C1 segment of cervical spinal cord (tissue), 14 donors: Measurements from ENCODE around the gene RNASE8.

Experiments
- DNase-seq, 14 donors: peaks; one replicate each; lab custom pipeline; 2025; lab: John Stamatoyannopoulos, UW

RNASE8 gene

DNA sequence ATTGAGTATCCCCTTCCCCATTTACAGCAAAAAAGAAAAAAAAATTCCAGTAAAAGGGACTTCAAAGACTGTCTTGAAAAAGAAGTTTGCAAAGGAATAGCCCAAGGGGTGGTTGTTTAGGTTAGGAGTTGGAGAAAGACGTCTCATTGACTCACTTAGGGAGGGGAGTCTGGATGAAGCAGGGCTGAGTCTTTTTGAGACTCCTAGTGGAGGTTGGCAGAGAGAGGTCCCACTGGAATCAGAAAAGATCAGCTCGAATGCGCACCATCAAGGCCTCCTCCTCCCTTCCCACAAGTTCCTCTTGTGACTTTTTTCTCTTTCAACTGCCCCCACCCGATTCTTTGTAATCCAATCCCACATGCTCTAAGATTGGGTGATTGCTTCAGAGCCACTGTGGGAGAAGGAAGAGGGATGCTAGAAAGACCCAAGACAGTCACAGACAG, 14.4 kb downstream of the RNASE8 start:
- peak in 5 of 14 donors; percentile 9 to 42 (median 16) for DNase-seq

DNA sequence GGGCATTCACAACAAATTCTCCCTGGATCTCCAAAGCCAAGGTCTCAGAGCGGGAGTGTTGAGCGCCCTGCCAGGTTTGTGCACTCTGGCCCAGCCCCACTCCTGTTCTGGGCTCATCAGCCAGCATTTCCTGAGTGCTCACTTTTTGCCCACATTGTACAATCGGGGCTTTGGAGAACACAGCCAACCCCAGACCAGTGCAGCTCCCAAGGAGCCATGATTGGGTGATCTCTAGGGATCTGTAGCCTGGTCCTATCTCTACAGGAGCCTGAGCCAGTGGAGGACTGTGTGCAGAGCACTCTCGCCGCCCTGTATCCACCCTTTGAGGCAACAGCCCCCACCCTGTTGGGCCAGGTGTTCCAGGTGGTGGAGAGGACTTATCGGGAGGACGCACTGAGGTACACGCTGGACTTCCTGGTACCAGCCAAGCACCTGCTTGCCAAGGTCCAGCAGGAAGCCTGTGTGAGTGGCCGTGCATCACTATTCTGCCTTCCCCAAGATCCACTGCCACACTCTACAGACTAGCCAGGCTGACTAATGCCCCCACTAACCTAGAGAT, 15.2 kb downstream of the RNASE8 start:
- peak in 1 of 14 donors; percentile 12 for DNase-seq

DNA sequence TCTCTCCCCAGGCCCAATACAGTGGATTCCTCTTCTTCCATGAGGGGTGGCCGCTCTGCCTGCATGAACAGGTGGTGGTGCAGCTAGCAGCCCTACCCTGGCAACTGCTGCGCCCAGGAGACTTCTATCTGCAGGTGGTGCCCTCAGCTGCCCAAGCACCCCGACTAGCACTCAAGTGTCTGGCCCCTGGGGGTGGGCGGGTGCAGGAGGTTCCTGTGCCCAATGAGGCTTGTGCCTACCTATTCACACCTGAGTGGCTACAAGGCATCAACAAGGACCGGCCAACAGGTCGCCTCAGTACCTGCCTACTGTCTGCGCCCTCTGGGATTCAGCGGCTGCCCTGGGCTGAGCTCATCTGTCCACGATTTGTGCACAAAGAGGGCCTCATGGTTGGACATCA, 16.3 kb downstream of the RNASE8 start:
- DNase-seq = no peak

DNA sequence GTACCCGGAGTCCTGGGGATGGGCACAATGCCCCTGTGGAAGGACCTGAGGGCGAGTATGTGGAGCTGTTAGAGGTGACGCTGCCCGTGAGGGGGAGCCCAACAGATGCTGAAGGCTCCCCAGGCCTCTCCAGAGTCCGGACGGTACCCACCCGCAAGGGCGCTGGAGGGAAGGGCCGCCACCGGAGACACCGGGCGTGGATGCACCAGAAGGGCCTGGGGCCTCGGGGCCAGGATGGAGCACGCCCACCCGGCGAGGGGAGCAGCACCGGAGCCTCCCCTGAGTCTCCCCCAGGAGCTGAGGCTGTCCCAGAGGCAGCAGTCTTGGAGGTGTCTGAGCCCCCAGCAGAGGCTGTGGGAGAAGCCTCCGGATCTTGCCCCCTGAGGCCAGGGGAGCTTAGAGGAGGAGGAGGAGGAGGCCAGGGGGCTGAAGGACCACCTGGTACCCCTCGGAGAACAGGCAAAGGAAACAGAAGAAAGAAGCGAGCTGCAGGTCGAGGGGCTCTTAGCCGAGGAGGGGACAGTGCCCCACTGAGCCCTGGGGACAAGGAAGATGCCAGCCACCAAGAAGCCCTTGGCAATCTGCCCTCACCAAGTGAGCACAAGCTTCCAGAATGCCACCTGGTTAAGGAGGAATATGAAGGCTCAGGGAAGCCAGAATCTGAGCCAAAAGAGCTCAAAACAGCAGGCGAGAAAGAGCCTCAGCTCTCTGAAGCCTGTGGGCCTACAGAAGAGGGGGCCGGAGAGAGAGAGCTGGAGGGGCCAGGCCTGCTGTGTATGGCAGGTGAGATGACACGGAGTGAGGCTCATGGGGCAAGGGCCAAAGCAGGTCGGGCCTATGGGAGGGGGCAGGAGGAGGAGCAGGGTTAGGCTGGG, 17.0 kb downstream of the RNASE8 start:
- peak in 1 of 14 donors; percentile 46 for DNase-seq

DNA sequence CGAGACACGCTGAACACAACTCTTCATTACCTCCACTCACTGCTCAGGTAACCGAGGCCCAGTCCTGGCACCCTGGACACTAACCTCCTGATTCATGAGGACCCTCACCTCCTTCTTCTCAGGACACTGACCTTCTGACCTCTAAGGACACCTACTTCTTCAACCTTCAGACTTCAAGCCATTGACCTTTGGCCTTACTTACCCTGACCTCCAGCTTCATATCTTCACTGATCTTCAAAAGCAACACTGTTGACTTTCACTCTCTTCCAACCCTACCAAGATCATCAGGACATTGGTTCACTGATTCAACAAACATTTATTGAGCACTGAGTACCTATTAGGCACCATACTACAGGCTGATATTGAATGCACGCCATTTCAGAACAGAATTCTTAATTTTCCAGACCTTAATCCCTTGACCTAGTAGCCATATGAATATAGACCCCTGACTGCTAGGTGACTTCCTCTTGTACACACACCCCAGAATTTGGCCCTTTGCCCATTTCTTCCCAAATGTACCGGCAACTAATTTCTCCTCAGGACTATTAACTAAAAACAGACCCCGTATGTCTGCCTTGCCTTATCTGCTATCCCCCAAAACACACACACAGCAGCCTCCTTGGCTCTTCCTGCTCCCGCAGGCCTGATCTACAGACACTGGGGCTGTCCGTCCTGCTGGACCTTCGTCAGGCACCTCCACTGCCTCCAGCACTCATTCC, 18.3 kb downstream of the RNASE8 start:
- DNase-seq = no peak

DNA sequence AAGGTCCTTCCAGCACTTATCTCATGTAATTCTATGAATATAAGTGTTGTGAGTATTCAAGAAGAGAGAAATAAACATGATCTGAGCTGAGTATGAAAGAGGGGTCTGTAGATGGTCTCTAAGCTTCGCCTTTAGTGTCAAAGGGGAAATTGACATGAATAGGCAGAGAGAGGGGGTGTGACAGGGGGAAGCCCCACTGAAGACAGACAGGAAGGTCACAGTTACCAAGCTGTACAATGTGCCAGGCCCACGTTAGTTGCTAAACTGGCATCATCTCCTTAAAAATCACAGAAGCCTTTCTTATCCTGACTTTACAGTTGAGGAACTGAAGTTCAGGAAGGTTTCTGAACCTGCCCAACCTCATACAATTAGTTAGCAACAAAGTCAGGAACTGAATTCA, 20.1 kb downstream of the RNASE8 start:
- DNase-seq = no peak

DNA sequence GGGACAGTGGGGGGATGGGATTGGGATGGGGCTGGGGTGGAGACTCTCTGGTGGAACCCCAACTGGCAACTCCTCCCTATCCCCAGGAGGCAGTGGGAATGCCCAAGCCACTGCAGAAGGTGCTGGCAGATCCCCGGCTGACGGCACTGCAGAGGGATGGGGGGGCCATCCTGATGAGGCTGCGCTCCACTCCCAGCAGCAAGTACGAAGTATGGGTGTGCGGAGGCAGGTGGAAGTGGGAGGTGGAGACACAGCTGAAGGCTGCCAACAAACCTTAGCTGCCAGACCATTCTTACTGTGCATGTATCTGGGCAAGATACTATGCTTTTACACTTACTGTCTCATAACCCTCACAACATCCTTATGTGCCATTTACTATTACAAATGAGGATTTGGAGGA, 20.7 kb downstream of the RNASE8 start:
- DNase-seq = no peak

DNA sequence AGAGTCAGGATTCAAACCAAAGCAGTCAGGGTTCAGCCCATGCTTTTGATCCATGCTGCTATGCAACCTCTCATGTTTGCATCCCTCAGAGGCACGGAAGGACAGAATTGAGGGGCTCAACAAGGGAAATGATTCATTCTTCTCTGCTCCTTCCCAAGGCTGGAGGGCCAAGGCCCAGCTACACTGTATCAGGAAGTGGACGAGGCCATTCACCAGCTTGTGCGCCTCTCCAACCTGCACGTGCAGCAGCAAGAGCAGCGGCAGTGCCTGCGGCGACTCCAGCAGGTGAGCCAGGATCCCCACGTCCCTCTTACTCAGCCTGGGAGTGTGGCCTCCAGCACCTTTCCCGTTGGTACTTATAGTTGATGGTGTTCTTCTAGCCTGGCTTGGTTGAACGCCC, 21.1 kb downstream of the RNASE8 start:
- no peak for DNase-seq

DNA sequence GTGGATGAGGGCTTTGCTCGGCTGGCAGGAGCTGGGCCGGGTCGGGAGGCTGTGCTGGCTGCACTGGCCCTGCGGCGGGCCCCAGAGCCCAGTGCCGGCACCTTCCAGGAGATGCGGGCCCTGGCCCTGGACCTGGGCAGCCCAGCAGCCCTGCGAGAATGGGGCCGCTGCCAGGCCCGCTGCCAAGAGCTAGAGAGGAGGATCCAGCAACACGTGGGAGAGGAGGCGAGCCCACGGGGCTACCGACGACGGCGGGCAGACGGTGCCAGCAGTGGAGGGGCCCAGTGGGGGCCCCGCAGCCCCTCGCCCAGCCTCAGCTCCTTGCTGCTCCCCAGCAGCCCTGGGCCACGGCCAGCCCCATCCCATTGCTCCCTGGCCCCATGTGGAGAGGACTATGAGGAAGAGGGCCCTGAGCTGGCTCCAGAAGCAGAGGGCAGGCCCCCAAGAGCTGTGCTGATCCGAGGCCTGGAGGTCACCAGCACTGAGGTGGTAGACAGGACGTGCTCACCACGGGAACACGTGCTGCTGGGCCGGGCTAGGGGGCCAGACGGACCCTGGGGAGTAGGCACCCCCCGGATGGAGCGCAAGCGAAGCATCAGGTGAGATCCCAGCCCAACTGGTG, 24.0 kb downstream of the RNASE8 start:
- no peak for DNase-seq

DNA sequence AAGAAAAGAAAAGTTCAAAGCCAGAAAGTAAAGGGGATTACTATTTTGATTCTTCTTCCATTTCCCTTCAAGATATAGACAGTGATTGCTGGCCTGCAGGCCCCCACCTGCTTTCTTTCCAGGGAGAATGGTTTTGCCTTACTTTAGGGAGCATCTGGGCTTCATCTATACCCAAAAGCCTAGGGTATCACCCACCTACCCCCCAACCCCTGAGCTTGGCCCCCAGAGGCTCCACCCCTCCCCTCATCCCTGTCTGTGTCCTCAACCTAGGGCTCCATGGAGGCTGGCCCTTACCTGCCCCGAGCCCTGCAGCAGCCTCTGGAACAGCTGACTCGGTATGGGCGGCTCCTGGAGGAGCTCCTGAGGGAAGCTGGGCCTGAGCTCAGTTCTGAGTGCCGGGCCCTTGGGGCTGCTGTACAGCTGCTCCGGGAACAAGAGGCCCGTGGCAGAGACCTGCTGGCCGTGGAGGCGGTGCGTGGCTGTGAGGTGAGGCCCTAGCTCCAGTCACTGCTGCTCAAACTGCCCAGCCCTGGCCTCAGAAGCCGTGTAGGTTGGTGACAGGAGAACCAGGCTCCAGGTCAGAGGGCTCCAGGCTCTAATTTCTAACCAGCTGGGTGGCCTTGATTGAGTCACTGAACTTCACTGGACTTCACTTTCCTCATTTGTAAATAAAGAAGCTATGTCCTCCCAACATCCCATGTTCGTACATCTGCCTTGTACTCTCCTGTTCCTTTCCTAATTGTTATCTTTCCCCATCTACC, 26.1 kb downstream of the RNASE8 start:
- no peak for DNase-seq

DNA sequence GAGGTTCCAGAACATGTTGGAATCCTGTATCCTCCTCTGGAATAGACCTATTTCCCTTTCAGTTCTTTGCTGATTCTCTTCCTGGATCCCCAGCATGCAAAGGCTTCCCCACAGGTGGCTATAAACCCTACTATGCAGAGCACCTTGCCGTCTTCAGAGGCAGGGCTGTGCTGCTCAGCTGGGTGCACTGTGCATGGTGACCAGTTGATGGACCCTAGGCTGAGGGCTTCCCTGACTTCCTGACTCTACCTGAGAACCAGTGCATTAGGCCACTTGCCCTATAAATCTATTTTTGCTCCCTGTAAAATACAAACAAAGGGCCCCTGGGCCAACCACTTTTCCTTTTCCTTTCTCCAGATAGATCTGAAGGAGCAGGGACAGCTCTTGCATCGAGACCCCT, 26.8 kb downstream of the RNASE8 start:
- no peak for DNase-seq

DNA sequence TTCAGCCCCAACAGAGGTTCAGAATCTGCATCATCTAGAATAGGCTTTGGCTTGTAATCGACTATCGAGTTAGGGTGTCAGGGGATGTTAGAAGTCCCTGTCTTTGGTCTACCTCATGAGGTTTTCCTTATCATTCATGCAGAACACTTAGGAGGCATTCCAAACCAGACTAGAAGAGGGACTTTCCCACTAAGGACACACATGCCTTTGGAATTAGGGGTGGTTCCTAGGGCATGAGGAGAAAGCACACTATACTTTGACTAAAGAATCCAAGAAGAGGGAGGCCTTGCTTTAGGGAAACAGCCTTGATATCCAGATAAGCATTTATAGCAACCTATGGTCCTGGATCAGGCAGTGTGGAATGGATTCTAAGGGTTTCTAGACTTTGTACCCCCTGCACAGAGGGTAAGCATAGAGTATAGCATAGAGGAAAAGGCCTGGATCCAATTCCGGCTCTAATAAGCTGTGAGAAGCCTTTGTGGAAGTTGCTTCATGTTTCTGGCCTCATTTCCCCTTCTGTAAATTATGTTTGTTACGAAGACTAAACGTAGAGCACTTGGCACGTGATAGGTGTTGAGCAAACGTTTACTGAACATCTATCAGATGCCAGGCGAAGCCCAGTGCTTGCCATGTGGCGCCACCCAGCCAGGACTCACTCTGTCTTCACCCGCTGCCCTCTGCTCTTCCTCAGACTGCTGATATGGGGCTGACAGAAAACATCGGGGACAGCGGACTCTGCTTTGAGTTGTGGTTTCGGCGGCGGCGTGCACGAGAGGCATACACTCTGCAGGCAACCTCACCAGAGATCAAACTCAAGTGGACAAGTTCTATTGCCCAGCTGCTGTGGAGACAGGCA, 27.6 kb downstream of the RNASE8 start:
- no peak for DNase-seq

DNA sequence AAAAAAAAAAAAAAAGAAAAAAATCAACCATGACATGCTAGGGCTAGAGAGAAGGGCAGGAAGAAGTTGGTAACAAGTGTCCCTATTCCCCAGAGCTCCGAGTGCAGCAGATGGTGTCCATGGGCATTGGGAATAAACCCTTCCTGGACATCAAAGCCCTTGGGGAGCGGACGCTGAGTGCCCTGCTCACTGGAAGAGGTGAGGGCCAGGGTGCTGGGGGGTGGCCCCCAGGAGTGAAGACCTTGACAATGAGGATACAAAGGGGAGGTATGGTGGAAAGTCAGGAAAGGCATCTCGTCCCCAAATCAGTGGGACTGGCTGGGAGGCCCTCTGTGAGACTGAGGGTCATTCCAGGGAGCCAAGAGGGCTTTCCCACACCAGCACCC, 29.3 kb downstream of the RNASE8 start:
- DNase-seq = no peak

DNA sequence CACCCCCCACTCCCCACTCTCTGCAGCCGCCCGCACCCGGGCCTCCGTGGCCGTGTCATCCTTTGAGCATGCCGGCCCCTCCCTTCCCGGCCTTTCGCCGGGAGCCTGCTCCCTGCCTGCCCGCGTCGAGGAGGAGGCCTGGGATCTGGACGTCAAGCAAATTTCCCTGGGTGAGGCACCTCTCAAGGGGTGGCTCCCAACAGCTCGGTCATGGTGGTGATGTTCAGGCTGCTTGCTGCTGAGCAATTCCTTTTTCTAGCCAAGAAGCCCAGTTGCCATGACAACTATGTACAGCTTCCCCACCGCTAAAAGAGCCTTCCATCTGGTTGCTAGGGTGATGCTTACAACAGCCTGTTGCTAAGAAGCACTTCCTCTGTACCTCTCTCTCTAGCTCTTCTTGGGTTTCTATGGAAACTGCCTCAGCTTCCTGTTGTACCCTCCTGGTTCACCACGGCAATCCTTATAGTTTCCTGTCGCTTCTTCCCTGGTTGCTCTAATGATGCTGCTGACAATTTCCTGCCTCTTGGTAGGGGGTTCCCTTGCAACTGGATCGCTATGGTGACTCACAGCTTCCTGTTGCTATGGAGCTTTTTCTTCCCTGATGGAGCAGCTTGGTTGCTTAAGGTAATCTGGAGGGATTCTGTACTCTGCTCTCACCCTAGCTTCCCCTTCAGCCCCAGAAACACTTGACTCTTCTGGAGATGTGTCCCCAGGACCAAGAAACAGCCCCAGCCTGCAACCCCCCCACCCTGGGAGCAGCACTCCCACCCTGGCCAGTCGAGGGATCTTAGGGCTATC, 29.9 kb downstream of the RNASE8 start:
- peak in 6 of 14 donors; percentile 15 to 81 (median 24) for DNase-seq

DNA sequence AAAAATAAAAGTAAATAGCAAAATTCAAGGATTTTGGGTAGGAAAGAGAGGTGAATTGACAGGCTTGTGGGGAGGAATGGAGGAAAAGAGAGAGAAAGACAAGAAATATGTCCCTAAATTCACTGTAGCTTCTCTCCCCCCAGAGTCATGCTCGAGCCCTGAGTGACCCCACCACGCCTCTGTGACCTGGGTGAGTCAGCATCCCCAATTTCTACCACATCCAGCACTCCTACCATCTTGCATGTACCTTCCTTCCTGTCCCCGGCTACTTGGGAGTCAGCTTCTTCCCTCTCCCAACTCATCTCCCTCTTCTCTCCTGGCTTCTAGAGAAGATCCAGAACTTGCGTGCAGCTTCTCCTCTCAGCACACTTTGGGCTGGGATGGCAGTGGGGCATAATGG, 31.1 kb downstream of the RNASE8 start:
- no peak for DNase-seq

DNA sequence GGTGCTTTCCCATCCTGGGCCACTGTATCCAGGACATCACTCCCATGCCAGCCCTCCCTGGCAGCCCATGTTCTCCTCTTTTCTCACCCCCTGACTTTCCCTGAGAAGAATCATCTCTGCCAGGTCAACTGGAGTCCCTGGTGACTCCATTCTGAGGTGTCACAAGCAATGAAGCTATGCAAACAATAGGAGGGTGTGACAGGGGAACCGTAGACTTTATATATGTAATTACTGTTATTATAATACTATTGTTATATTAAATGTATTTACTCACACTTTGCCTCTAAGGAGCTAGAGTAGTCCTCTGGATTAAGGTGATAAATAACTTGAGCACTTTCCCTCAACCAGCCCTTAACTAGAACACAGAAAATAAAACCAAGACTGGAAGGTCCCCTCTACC, 31.6 kb downstream of the RNASE8 start:
- DNase-seq = no peak

DNA sequence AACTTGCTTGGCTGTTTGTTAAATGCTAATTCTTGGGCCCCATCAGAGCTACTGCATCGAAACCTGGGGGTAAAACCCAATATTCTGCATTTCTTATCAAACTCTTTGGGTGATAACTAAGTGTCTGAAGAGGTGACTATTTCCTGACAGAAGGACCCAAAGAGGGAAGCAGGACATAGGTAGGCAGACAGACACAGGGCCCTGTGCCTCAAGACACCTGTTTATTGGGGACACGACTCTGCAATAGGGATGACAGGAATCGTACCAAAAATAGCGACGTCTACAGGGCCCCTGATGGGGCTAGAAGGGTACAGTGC, 32.2 kb downstream of the RNASE8 start:
- DNase-seq = no peak

DNA sequence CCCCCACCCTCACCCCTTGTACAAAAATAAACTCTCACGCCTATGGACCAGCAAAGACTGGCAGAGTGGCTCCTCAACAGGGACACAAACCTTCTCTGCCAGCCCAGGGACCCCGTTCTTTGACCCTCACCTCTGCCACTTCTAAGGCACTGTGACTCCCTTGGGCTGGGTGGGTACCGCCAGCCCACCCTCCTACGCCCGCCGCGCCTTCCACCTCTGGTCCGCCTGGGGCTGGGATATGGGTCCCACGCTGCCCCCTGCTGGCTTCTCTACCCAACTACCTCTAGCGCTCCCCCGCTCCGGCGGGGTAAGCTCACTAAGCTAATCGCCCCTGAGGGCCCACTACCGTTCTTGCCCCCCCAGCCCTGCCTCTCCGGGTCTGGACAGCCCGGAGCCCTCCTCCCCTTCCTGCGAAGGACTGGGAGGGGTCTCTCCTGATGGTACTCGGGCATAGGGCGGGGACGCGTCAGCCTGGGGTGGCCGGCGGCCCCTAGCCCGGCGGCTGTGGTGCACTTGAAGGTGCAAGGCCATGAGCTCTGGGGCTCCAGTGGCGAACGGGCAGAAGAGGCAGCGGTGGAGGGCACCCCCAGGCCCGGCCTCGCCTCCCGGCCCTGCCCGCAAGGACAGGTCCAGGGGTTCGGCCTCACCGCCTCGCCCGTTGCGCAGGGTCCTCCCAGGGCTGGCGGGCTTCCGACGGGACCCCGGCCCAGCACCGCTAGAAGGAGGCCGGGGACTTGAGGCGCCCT, 32.7 kb downstream of the RNASE8 start:
- DNase-seq = no peak
